Activated CD4-positive, alpha-beta memory T cell treated with anti-CD3 and anti-CD28 coated beads for 36 hours (primary cell): ENCODE measurements around the gene CETN3. TPM values are rescaled to one million over a fixed set of nuclear protein-coding genes. Genes with fewer than 3 reads are reported as not detected.

Experiments used
- CTCF ChIA-PET: fragments of 350-600 bp; sonication (Branson Sonifier 250); formaldehyde crosslinking; loops from one replicate; lab custom pipeline; 2021; ENCODE audit warnings: antibody characterized with exemption, inconsistent platforms; lab: Charles Lee
- POLR2A ChIA-PET: fragments of 350-600 bp; sonication (Branson Sonifier 250); formaldehyde crosslinking; loops from one replicate; lab custom pipeline; 2021; ENCODE audit warnings: antibody characterized with exemption; lab: Charles Lee
- DNase-seq: peaks from one replicate; pipeline ENCODE4 v3.0.0-alpha.2; 2020
- H3K27ac Mint-ChIP-seq: one replicate; pipeline ENCODE4 v1.8.0; 2021; ENCODE audit warnings: mixed read lengths
- H3K27me3 Mint-ChIP-seq: one replicate; pipeline ENCODE4 v1.8.0; 2021; ENCODE audit warnings: mixed read lengths
- H3K36me3 Mint-ChIP-seq: one replicate; pipeline ENCODE4 v1.8.0; 2021; ENCODE audit warnings: mixed read lengths
- H3K4me1 Mint-ChIP-seq: one replicate; pipeline ENCODE4 v1.8.0; 2021; ENCODE audit warnings: low read depth, mixed read lengths
- H3K4me3 Mint-ChIP-seq: one replicate; pipeline ENCODE4 v1.8.0; 2021; ENCODE audit warnings: mild to moderate bottlenecking, mixed read lengths
- H3K9me3 Mint-ChIP-seq: one replicate; pipeline ENCODE4 v1.8.0; 2021; ENCODE audit warnings: mixed read lengths
- intact Hi-C: fragments of 100-400 bp; cut with micrococcal nuclease; formaldehyde crosslinking; loops from one replicate; pipeline ENCODE4 v1.15.1; 2023
- total RNA-seq, 2 experiments: library from RNA; stranded (reverse); gene quantifications; one replicate each; pipeline ENCODE4 v1.2.3, GENCODE V29; 2021

CETN3 gene
- total RNA-seq, 2 experiments from 2014 or later = 49.8 to 51.8 TPM

GRCh38 chr5:90408571-90409317 is 812 bp downstream of the CETN3 start:
- DNase-seq = no peak
- no peak overlapping the region for H3K27ac Mint-ChIP-seq
- ChIA-PET POLR2A (interaction anchor here (1.2 to 2.1 kb wide), 3 partner anchors 65 to 972 kb away, joined by 3 to 15 read pairs (median 5); partner anchors contain the start of genes MBLAC2 and POLR3G), CTCF (interaction anchor here (1.0 to 2.1 kb wide), 3 partner anchors 8 to 120 kb away, joined by 5 to 11 read pairs (median 9); partner anchors contain the start of gene LYSMD3)
- intact Hi-C loops = loop anchor here (1.0 to 2.0 kb wide), 3 partner anchors 30 to 121 kb away; partner anchors contain the start of genes LYSMD3, MBLAC2 and POLR3G
- no peaks in the 10 kb centered on the region for H3K27me3 Mint-ChIP-seq
- peaks cover 16% of the 10 kb centered on the region for H3K4me1 Mint-ChIP-seq
- no peak overlapping the region for H3K4me3 Mint-ChIP-seq
- no peaks in the 10 kb centered on the region for H3K9me3 Mint-ChIP-seq
- peaks cover 21% of the 10 kb centered on the region for H3K36me3 Mint-ChIP-seq

GRCh38 chr5:90406466-90406865 is 3.1 kb downstream of the CETN3 start:
- no peak for DNase-seq
- POLR2A ChIA-PET = no interaction called here
- CTCF ChIA-PET = interaction anchor here (1.1 kb wide), 1 partner anchor 11 kb away, joined by 3 read pairs; no protein-coding TSS in a partner anchor
- no peaks in the 10 kb centered on the region for H3K9me3 Mint-ChIP-seq
- H3K36me3 Mint-ChIP-seq = peaks cover 28% of the 10 kb centered on the region
- H3K4me3 Mint-ChIP-seq = no peak overlapping the region
- H3K27me3 Mint-ChIP-seq = no peaks in the 10 kb centered on the region
- intact Hi-C loops = no loop called here
- peaks cover 18% of the 10 kb centered on the region for H3K4me1 Mint-ChIP-seq
- H3K27ac Mint-ChIP-seq = no peak overlapping the region

GRCh38 chr5:90402521-90403255 is 6.9 kb downstream of the CETN3 start:
- Mint-ChIP-seq H3K4me3 (no peak overlapping the region), H3K9me3 (no peaks in the 10 kb centered on the region), H3K27me3 (no peaks in the 10 kb centered on the region), H3K27ac (no peak overlapping the region), H3K4me1 (peaks cover 22% of the 10 kb centered on the region), H3K36me3 (peaks cover 40% of the 10 kb centered on the region)
- intact Hi-C loops = no loop called here
- DNase-seq = no peak
- ChIA-PET POLR2A (no interaction called here), CTCF (no interaction called here)

- POLR2A ChIA-PET = interaction anchor here (0.6 kb wide), 1 partner anchor 99 kb away, joined by 3 read pairs; no protein-coding TSS in a partner anchor
- DNase-seq = no peak
- CTCF ChIA-PET = interaction anchor here (2.6 kb wide), 1 partner anchor 11 kb away, joined by 9 read pairs; the partner anchor contains the start of gene CETN3
- Mint-ChIP-seq H3K36me3 (peaks cover 21% of the 10 kb centered on the region), H3K27ac (no peak overlapping the region), H3K9me3 (no peaks in the 10 kb centered on the region), H3K27me3 (no peaks in the 10 kb centered on the region), H3K4me3 (no peak overlapping the region), H3K4me1 (peaks cover 6% of the 10 kb centered on the region)
- intact Hi-C loops = no loop called here
These were observed 10.3 kb downstream of the CETN3 start for GRCh38 chr5:90399251-90399650.

GRCh38 chr5:90398726-90399125 is 10.8 kb downstream of the CETN3 start:
- no peak for DNase-seq
- POLR2A ChIA-PET = interaction anchor here (0.6 kb wide), 1 partner anchor 100 kb away, joined by 3 read pairs; no protein-coding TSS in a partner anchor
- Mint-ChIP-seq H3K4me3 (no peak overlapping the region), H3K9me3 (no peaks in the 10 kb centered on the region), H3K4me1 (peaks cover 6% of the 10 kb centered on the region), H3K36me3 (peaks cover 21% of the 10 kb centered on the region), H3K27ac (no peak overlapping the region), H3K27me3 (no peaks in the 10 kb centered on the region)
- intact Hi-C loops = no loop called here
- CTCF ChIA-PET = no interaction called here

- DNase-seq = no peak
- Mint-ChIP-seq H3K27ac (no peak overlapping the region), H3K9me3 (no peaks in the 10 kb centered on the region), H3K4me3 (no peak overlapping the region), H3K36me3 (peaks cover 25% of the 10 kb centered on the region), H3K4me1 (peaks cover 4% of the 10 kb centered on the region), H3K27me3 (no peaks in the 10 kb centered on the region)
- ChIA-PET POLR2A (no interaction called here), CTCF (no interaction called here)
- intact Hi-C loops = no loop called here
These were observed 14.6 kb downstream of the CETN3 start for GRCh38 chr5:90395005-90395404.

- Mint-ChIP-seq H3K27me3 (no peaks in the 10 kb centered on the region), H3K9me3 (no peaks in the 10 kb centered on the region), H3K4me3 (no peak overlapping the region), H3K4me1 (no peaks in the 10 kb centered on the region), H3K36me3 (peaks cover 11% of the 10 kb centered on the region), H3K27ac (no peak overlapping the region)
- intact Hi-C loops = no loop called here
- ChIA-PET CTCF (interaction anchor here (0.9 kb wide), 1 partner anchor 1662 kb away, joined by 5 read pairs; no protein-coding TSS in a partner anchor), POLR2A (no interaction called here)
- DNase-seq = no peak
These were observed 18.6 kb downstream of the CETN3 start for GRCh38 chr5:90390928-90391327.

- CTCF ChIA-PET = interaction anchor here (0.9 kb wide), 1 partner anchor 1661 kb away, joined by 5 read pairs; no protein-coding TSS in a partner anchor
- intact Hi-C loops = no loop called here
- Mint-ChIP-seq H3K36me3 (peaks cover 11% of the 10 kb centered on the region), H3K9me3 (no peaks in the 10 kb centered on the region), H3K27ac (no peak overlapping the region), H3K4me3 (no peak overlapping the region), H3K27me3 (peaks cover under 1% of the 10 kb centered on the region), H3K4me1 (no peaks in the 10 kb centered on the region)
- POLR2A ChIA-PET = no interaction called here
- DNase-seq = no peak
These were observed 19.2 kb downstream of the CETN3 start for GRCh38 chr5:90390326-90390725.

- intact Hi-C loops = loop anchor here (5.0 kb wide), 1 partner anchor 1660 kb away; no protein-coding TSS in a partner anchor
- H3K4me1 Mint-ChIP-seq = no peaks in the 10 kb centered on the region
- CTCF ChIA-PET = interaction anchor here (1.1 kb wide), 2 partner anchors 10 to 396 kb away, joined by 3 read pairs; no protein-coding TSS in a partner anchor
- H3K27ac Mint-ChIP-seq = no peak overlapping the region
- no peak overlapping the region for H3K4me3 Mint-ChIP-seq
- DNase-seq = no peak
- no peaks in the 10 kb centered on the region for H3K9me3 Mint-ChIP-seq
- H3K27me3 Mint-ChIP-seq = peaks cover 12% of the 10 kb centered on the region
- H3K36me3 Mint-ChIP-seq = peaks cover 6% of the 10 kb centered on the region
- POLR2A ChIA-PET = no interaction called here
These were observed 22.0 kb downstream of the CETN3 start for GRCh38 chr5:90387508-90387907.

GRCh38 chr5:90386099-90386710 is 23.4 kb downstream of the CETN3 start:
- no peak for DNase-seq
- Mint-ChIP-seq H3K9me3 (no peaks in the 10 kb centered on the region), H3K36me3 (no peaks in the 10 kb centered on the region), H3K4me1 (no peaks in the 10 kb centered on the region), H3K4me3 (no peak overlapping the region), H3K27me3 (peaks cover 15% of the 10 kb centered on the region), H3K27ac (no peak overlapping the region)
- ChIA-PET CTCF (interaction anchor here (0.9 to 1.4 kb wide), 3 partner anchors 11 to 1657 kb away, joined by 3 to 4 read pairs (median 3); no protein-coding TSS in a partner anchor), POLR2A (no interaction called here)
- intact Hi-C loops = loop anchor here (5.0 kb wide), 1 partner anchor 1659 kb away; no protein-coding TSS in a partner anchor

GRCh38 chr5:90384389-90384788 is 25.2 kb downstream of the CETN3 start:
- H3K9me3 Mint-ChIP-seq = no peaks in the 10 kb centered on the region
- H3K27me3 Mint-ChIP-seq = peaks cover 23% of the 10 kb centered on the region
- ChIA-PET POLR2A (no interaction called here), CTCF (no interaction called here)
- intact Hi-C loops = no loop called here
- H3K4me3 Mint-ChIP-seq = no peak overlapping the region
- H3K36me3 Mint-ChIP-seq = no peaks in the 10 kb centered on the region
- DNase-seq = no peak
- no peak overlapping the region for H3K27ac Mint-ChIP-seq
- H3K4me1 Mint-ChIP-seq = no peaks in the 10 kb centered on the region
